ENCODE data around the gene NDUFV3.

The NDUFV3 gene

DNA sequence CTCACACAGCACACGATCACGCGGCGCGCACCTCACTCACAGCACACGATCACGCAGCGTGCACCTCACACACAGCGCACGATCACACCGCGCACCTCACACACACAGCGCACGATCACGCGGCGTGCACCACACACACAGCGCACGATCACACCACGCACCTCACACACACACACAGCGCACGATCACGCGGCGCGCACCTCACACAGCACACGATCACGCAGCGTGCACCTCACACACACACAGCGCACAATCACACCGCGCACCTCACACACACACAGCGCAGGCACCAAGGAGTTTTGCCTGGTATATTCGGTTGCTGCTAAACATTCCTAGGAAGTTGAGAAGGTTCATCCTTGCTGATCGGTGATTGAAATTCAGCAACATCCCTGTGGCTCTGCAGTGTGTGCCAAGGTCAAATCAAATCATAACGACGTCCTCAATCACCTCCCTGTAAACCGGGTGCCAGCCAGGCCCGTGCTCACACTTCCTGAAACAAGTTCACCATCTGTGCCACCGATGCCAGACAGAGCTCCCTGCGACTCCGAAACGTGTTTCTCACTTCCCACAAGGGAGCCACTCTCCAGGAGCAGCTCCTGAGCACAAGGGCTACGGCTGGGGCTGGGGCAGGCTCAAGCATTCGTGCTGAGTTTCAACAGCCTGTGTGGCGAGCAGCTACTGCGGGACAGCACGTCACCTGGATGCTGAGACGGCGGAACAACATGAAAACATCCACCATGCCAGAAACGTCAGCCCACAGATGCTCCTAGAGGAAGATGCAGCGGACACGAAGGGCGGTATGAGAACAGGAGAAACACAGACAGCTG is 44.0 kb upstream of the NDUFV3 start:
- Histone ChIP-seq H3K9me3 (replicated peaks in 1 of 2; ENCODE audit: control insufficient read depth in 2 of 2, insufficient read depth in 1 of 2, low read depth in 1 of 2, low read length in 2 of 2) (peaks cover 0 to 2% of the 10 kb centered on the region in 2 donors), H3K4me3 (ENCODE audit: low read length in 2 of 2) (peak overlapping the region in 1 of 2 donors; percentile 39), H2BK12ac (ENCODE audit: low read length) (no peak overlapping the region), H3K4me2 (ENCODE audit: insufficient read depth, low read length, poor library complexity, severe bottlenecking) (no peak overlapping the region), H3K9ac (ENCODE audit: low read depth, low read length, poor library complexity) (no peak overlapping the region), H4K91ac (ENCODE audit: low read depth, low read length, poor library complexity) (peak overlapping the region; percentile 72), H2AK5ac (ENCODE audit: low read depth, low read length) (no peak overlapping the region), H3K4ac (ENCODE audit: low read length) (no peak overlapping the region), H3K14ac (ENCODE audit: low read length) (no peak overlapping the region), H3K79me1 (ENCODE audit: low read depth, low read length) (peaks cover 20% of the 10 kb centered on the region), H3K36me3 (replicated peaks in 1 of 2; ENCODE audit: control insufficient read depth in 2 of 2, insufficient read depth in 2 of 2, low read length in 2 of 2) (peaks cover 58 to 90% of the 10 kb centered on the region in 2 donors), H3K18ac (ENCODE audit: low read length) (no peak overlapping the region), H3K4me1 (ENCODE audit: control insufficient read depth in 2 of 2, insufficient read depth in 1 of 2, low read depth in 1 of 2, low read length in 2 of 2) (peaks cover 0 to 4% of the 10 kb centered on the region in 2 donors), H4K8ac (ENCODE audit: low read depth, low read length) (peak overlapping the region; percentile 17), H2AFZ (ENCODE audit: low read length) (no peak overlapping the region), H3K23ac (ENCODE audit: low read depth, low read length, poor library complexity) (peak overlapping the region; percentile 80), H2BK5ac (ENCODE audit: low read length) (peak overlapping the region; percentile 24), H2BK120ac (ENCODE audit: low read depth, low read length) (no peak overlapping the region), H2BK15ac (ENCODE audit: low read length) (no peak overlapping the region), H3K27ac (replicated peaks; ENCODE audit: low read length) (no peak overlapping the region), H3K27me3 (ENCODE audit: control insufficient read depth in 3 of 3, insufficient read depth in 3 of 3, low read depth in 1 of 3, low read length in 3 of 3) (no peaks in the 10 kb centered on the region)
- WGBS, 2 donors (ENCODE audit: extremely low coverage in 2 of 2, insufficient read length in 2 of 2, insufficient replicate concordance in 1 of 2) = no CpG with 5 or more reads among the region's 54 CpGs
- no peak for DNase-seq (ENCODE audit: low spot score)

DNA sequence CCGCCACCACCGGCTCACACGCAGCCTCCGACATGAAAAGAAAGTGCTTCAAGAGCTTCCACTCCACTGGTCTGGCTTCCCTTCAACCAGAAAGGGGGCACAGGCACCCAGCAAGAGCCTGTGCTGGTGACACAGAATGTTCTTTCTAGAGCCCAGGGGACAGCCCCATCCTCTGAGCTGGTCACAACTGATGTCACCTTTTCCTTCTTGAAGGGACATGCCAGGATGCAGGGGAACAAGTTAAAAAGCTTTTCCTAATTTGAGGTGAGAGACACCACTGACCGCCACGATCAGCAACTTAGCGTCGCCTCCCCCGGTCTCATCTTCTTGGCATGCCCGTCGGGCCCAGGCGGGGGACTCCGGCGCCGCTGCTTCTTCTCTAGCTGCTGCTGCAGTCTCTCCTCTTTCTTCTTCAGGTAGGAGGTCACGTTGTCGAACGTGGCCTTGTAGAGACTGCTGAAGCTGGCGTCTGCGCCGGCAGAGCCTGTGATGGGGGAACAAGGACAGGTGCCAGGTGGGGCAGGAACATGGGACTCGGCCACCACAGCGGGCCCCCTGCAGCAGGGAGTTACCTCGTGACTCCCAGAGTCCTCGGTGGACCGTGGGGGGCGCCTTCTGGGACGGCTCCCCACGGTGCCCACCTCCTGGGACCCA is 43.2 kb upstream of the NDUFV3 start:
- peaks cover 59 to 90% of the 10 kb centered on the region in 2 donors for H3K36me3 ChIP-seq (replicated peaks in 1 of 2; ENCODE audit: control insufficient read depth in 2 of 2, insufficient read depth in 2 of 2, low read length in 2 of 2)
- peak overlapping the region; percentile 80 for H3K23ac ChIP-seq (ENCODE audit: low read depth, low read length, poor library complexity)
- no peaks in the 10 kb centered on the region for H3K27me3 ChIP-seq (ENCODE audit: control insufficient read depth in 3 of 3, insufficient read depth in 3 of 3, low read depth in 1 of 3, low read length in 3 of 3)
- H2AK5ac ChIP-seq (ENCODE audit: low read depth, low read length) = no peak overlapping the region
- H3K4me2 ChIP-seq (ENCODE audit: insufficient read depth, low read length, poor library complexity, severe bottlenecking) = no peak overlapping the region
- H2AFZ ChIP-seq (ENCODE audit: low read length) = no peak overlapping the region
- no peak overlapping the region for H2BK120ac ChIP-seq (ENCODE audit: low read depth, low read length)
- no peak overlapping the region for H3K27ac ChIP-seq (replicated peaks; ENCODE audit: low read length)
- no peak overlapping the region for H3K4ac ChIP-seq (ENCODE audit: low read length)
- H2BK15ac ChIP-seq (ENCODE audit: low read length) = no peak overlapping the region
- H2BK5ac ChIP-seq (ENCODE audit: low read length) = peak overlapping the region; percentile 24
- no CpG with 5 or more reads among the region's 29 CpGs for WGBS, 2 donors (ENCODE audit: extremely low coverage in 2 of 2, insufficient read length in 2 of 2, insufficient replicate concordance in 1 of 2)
- no peak overlapping the region for H3K18ac ChIP-seq (ENCODE audit: low read length)
- no peak overlapping the region for H3K14ac ChIP-seq (ENCODE audit: low read length)
- peaks cover 0 to 4% of the 10 kb centered on the region in 2 donors for H3K4me1 ChIP-seq (ENCODE audit: control insufficient read depth in 2 of 2, insufficient read depth in 1 of 2, low read depth in 1 of 2, low read length in 2 of 2)
- peaks cover 0 to 2% of the 10 kb centered on the region in 2 donors for H3K9me3 ChIP-seq (replicated peaks in 1 of 2; ENCODE audit: control insufficient read depth in 2 of 2, insufficient read depth in 1 of 2, low read depth in 1 of 2, low read length in 2 of 2)
- H2BK12ac ChIP-seq (ENCODE audit: low read length) = no peak overlapping the region
- H3K79me1 ChIP-seq (ENCODE audit: low read depth, low read length) = peaks cover 18% of the 10 kb centered on the region
- no peak overlapping the region for H4K91ac ChIP-seq (ENCODE audit: low read depth, low read length, poor library complexity)
- no peak overlapping the region for H3K4me3 ChIP-seq (ENCODE audit: low read length in 2 of 2)
- no peak overlapping the region for H4K8ac ChIP-seq (ENCODE audit: low read depth, low read length)
- DNase-seq (ENCODE audit: low spot score) = no peak
- H3K9ac ChIP-seq (ENCODE audit: low read depth, low read length, poor library complexity) = no peak overlapping the region

DNA sequence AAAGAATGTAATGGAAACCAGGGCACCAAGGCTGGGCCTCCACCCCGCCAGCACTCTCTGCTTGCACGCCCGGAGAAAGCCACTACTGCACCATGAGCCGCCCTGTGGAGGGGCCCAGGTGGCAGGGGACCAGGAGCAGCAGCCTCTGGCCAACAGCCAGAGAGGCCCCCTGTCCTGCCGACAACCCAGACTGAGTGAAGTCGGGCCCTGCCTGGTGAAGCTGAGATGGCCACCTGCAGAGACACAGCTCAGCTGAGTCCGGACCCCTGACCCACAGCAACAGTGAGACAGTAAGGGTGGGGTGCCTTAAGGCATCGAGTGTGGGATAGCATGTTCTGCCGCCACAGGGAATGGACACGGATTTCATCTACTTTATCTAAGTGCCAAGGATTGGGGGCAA is 42.6 kb upstream of the NDUFV3 start:
- H4K8ac ChIP-seq (ENCODE audit: low read depth, low read length) = no peak overlapping the region
- H3K36me3 ChIP-seq (replicated peaks in 1 of 2; ENCODE audit: control insufficient read depth in 2 of 2, insufficient read depth in 2 of 2, low read length in 2 of 2) = peaks cover 60 to 90% of the 10 kb centered on the region in 2 donors
- H3K4me2 ChIP-seq (ENCODE audit: insufficient read depth, low read length, poor library complexity, severe bottlenecking) = no peak overlapping the region
- H2BK15ac ChIP-seq (ENCODE audit: low read length) = no peak overlapping the region
- H2BK12ac ChIP-seq (ENCODE audit: low read length) = no peak overlapping the region
- H3K14ac ChIP-seq (ENCODE audit: low read length) = no peak overlapping the region
- DNase-seq (ENCODE audit: low spot score) = no peak
- no CpG with 5 or more reads among the region's 10 CpGs for WGBS, 2 donors (ENCODE audit: extremely low coverage in 2 of 2, insufficient read length in 2 of 2, insufficient replicate concordance in 1 of 2)
- peaks cover 0 to 2% of the 10 kb centered on the region in 2 donors for H3K9me3 ChIP-seq (replicated peaks in 1 of 2; ENCODE audit: control insufficient read depth in 2 of 2, insufficient read depth in 1 of 2, low read depth in 1 of 2, low read length in 2 of 2)
- H2BK120ac ChIP-seq (ENCODE audit: low read depth, low read length) = no peak overlapping the region
- H3K9ac ChIP-seq (ENCODE audit: low read depth, low read length, poor library complexity) = no peak overlapping the region
- H2AK5ac ChIP-seq (ENCODE audit: low read depth, low read length) = no peak overlapping the region
- H3K4me1 ChIP-seq (ENCODE audit: control insufficient read depth in 2 of 2, insufficient read depth in 1 of 2, low read depth in 1 of 2, low read length in 2 of 2) = peaks cover 0 to 2% of the 10 kb centered on the region in 2 donors
- no peak overlapping the region for H4K91ac ChIP-seq (ENCODE audit: low read depth, low read length, poor library complexity)
- peaks cover 15% of the 10 kb centered on the region for H3K79me1 ChIP-seq (ENCODE audit: low read depth, low read length)
- no peak overlapping the region for H2AFZ ChIP-seq (ENCODE audit: low read length)
- no peaks in the 10 kb centered on the region for H3K27me3 ChIP-seq (ENCODE audit: control insufficient read depth in 3 of 3, insufficient read depth in 3 of 3, low read depth in 1 of 3, low read length in 3 of 3)
- no peak overlapping the region for H3K27ac ChIP-seq (replicated peaks; ENCODE audit: low read length)
- no peak overlapping the region for H3K4ac ChIP-seq (ENCODE audit: low read length)
- H3K18ac ChIP-seq (ENCODE audit: low read length) = no peak overlapping the region
- H3K4me3 ChIP-seq (ENCODE audit: low read length in 2 of 2) = no peak overlapping the region
- no peak overlapping the region for H2BK5ac ChIP-seq (ENCODE audit: low read length)
- H3K23ac ChIP-seq (ENCODE audit: low read depth, low read length, poor library complexity) = peak overlapping the region; percentile 80

DNA sequence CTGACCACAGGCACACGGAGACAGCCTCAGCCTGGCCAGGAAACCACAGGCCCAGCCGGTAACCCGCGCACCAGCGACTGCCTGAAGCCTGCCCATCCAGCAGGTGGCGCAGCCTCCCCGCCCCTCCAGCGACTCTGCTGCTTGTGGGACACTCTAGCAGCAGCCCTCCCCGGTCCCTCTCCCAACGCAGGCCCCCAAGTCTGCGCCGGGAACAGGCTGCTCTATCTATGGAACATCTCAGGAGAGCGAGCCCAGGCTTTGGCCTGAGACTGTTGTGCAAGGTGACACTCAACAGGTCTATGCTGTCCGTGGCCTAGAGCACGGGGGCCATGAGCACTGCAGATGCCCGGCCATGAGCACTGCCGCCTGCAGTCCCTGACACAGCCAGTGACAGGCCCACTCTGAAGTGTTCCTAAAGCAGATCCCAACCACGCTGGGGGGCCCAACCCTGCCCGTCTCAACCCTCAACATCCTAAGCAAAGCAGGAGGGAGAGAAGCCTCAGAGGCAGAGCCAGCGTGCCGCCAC is 42.2 kb upstream of the NDUFV3 start:
- H4K8ac ChIP-seq (ENCODE audit: low read depth, low read length) = no peak overlapping the region
- no peak overlapping the region for H2AFZ ChIP-seq (ENCODE audit: low read length)
- H2BK12ac ChIP-seq (ENCODE audit: low read length) = no peak overlapping the region
- H3K4me1 ChIP-seq (ENCODE audit: control insufficient read depth in 2 of 2, insufficient read depth in 1 of 2, low read depth in 1 of 2, low read length in 2 of 2) = no peaks in the 10 kb centered on the region
- H3K79me1 ChIP-seq (ENCODE audit: low read depth, low read length) = peaks cover 12% of the 10 kb centered on the region
- H4K91ac ChIP-seq (ENCODE audit: low read depth, low read length, poor library complexity) = no peak overlapping the region
- no peak overlapping the region for H3K27ac ChIP-seq (replicated peaks; ENCODE audit: low read length)
- H2BK120ac ChIP-seq (ENCODE audit: low read depth, low read length) = no peak overlapping the region
- H3K4ac ChIP-seq (ENCODE audit: low read length) = no peak overlapping the region
- H3K9me3 ChIP-seq (replicated peaks in 1 of 2; ENCODE audit: control insufficient read depth in 2 of 2, insufficient read depth in 1 of 2, low read depth in 1 of 2, low read length in 2 of 2) = peaks cover 0 to 2% of the 10 kb centered on the region in 2 donors
- no peak for DNase-seq (ENCODE audit: low spot score)
- no CpG with 5 or more reads among the region's 21 CpGs for WGBS, 2 donors (ENCODE audit: extremely low coverage in 2 of 2, insufficient read length in 2 of 2, insufficient replicate concordance in 1 of 2)
- H3K18ac ChIP-seq (ENCODE audit: low read length) = no peak overlapping the region
- H3K27me3 ChIP-seq (ENCODE audit: control insufficient read depth in 3 of 3, insufficient read depth in 3 of 3, low read depth in 1 of 3, low read length in 3 of 3) = no peaks in the 10 kb centered on the region
- H3K9ac ChIP-seq (ENCODE audit: low read depth, low read length, poor library complexity) = no peak overlapping the region
- H3K4me2 ChIP-seq (ENCODE audit: insufficient read depth, low read length, poor library complexity, severe bottlenecking) = no peak overlapping the region
- no peak overlapping the region for H2BK15ac ChIP-seq (ENCODE audit: low read length)
- H2BK5ac ChIP-seq (ENCODE audit: low read length) = no peak overlapping the region
- H3K36me3 ChIP-seq (replicated peaks in 1 of 2; ENCODE audit: control insufficient read depth in 2 of 2, insufficient read depth in 2 of 2, low read length in 2 of 2) = peaks cover 61 to 90% of the 10 kb centered on the region in 2 donors
- H3K23ac ChIP-seq (ENCODE audit: low read depth, low read length, poor library complexity) = peak overlapping the region; percentile 80
- H2AK5ac ChIP-seq (ENCODE audit: low read depth, low read length) = no peak overlapping the region
- H3K4me3 ChIP-seq (ENCODE audit: low read length in 2 of 2) = no peak overlapping the region
- H3K14ac ChIP-seq (ENCODE audit: low read length) = no peak overlapping the region
